Neural progenitor cell (in vitro differentiated cells): ENCODE measurements around the gene ZAR1. TPM values are rescaled to one million over a fixed set of nuclear protein-coding genes. Genes with fewer than 3 reads are reported as not detected.

ENCODE experiments used
- DNase-seq: peaks from one replicate; pipeline ENCODE4 v3.0.0-alpha.2; 2016; ENCODE audit warnings: low spot score
- H2AFZ ChIP-seq: fragments of 200-600 bp; sonication (generic); replicated peaks from 2 replicates; pipeline ENCODE4 v1.6.1; 2016; ENCODE audit warnings: antibody characterized with exemption
- H3F3A ChIP-seq: fragments of 200-600 bp; sonication (generic); 2 replicates; pipeline ENCODE4 v1.6.1; 2016; ENCODE audit warnings: antibody characterized with exemption, low read depth
- H3K27ac ChIP-seq: fragments of 200-600 bp; sonication (generic); 2 replicates; pipeline ENCODE4 v1.5.1; 2016; ENCODE audit warnings: mild to moderate bottlenecking
- H3K27me3 ChIP-seq: fragments of 200-600 bp; sonication (generic); 2 replicates; pipeline ENCODE4 v1.6.1; 2016; ENCODE audit warnings: mild to moderate bottlenecking, moderate library complexity
- H3K36me3 ChIP-seq: fragments of 200-600 bp; sonication (generic); 2 replicates; pipeline ENCODE4 v1.5.1; 2016
- H3K4me1 ChIP-seq: fragments of 200-600 bp; sonication (generic); 2 replicates; pipeline ENCODE4 v1.6.1; 2016; ENCODE audit warnings: mixed run types
- H3K4me2 ChIP-seq: fragments of 200-600 bp; sonication (generic); 2 replicates; pipeline ENCODE4 v1.6.1; 2016
- H3K4me3 ChIP-seq: fragments of 200-600 bp; sonication (generic); 2 replicates; pipeline ENCODE4 v1.5.1; 2016
- H3K79me2 ChIP-seq: fragments of 200-600 bp; sonication (generic); 2 replicates; pipeline ENCODE4 v1.6.1; 2016; ENCODE audit warnings: low read depth
- H3K9ac ChIP-seq: fragments of 200-600 bp; sonication (generic); 2 replicates; pipeline ENCODE4 v1.6.1; 2016
- H3K9me3 ChIP-seq: fragments of 200-600 bp; sonication (generic); 2 replicates; pipeline ENCODE4 v1.5.1; 2016; ENCODE audit warnings: low read depth
- H4K20me1 ChIP-seq: fragments of 200-600 bp; sonication (generic); 2 replicates; pipeline ENCODE4 v1.6.1; 2016; ENCODE audit warnings: low read depth
- H3K27ac Mint-ChIP-seq: 3 replicates; pipeline ENCODE4 v1.8.0; 2021; ENCODE audit warnings: mixed read lengths
- H3K27me3 Mint-ChIP-seq: 2 replicates; pipeline ENCODE4 v1.8.0; 2022; ENCODE audit warnings: low read depth, mild to moderate bottlenecking, inconsistent platforms, moderate library complexity, mixed read lengths; ENCODE audit not compliant: insufficient read depth
- H3K36me3 Mint-ChIP-seq: 3 replicates; pipeline ENCODE4 v1.8.0; 2021; ENCODE audit warnings: mixed read lengths
- H3K4me1 Mint-ChIP-seq: 3 replicates; pipeline ENCODE4 v1.8.0; 2021; ENCODE audit warnings: mixed read lengths
- H3K4me3 Mint-ChIP-seq: 3 replicates; pipeline ENCODE4 v1.8.0; 2021; ENCODE audit warnings: mild to moderate bottlenecking, moderate library complexity, mixed read lengths
- H3K9me3 Mint-ChIP-seq: 3 replicates; pipeline ENCODE4 v1.8.0; 2020; ENCODE audit warnings: mixed read lengths
- EZH2 ChIP-seq: fragments of 200-600 bp; sonication (generic); IDR thresholded peaks from 2 replicates; pipeline ENCODE4 v1.6.1; 2017; ENCODE audit warnings: antibody characterized with exemption, mild to moderate bottlenecking, moderate library complexity
- EZH2phosphoT487 ChIP-seq: fragments of 200-600 bp; sonication (generic); IDR thresholded peaks from 2 replicates; pipeline ENCODE4 v1.6.1; 2017; ENCODE audit warnings: antibody characterized with exemption
- total RNA-seq: library from RNA; depleted of rRNA; stranded (reverse); fragments of >200 nt; gene quantifications from 2 replicates; pipeline ENCODE4 v1.2.3, GENCODE V29; 2015; ENCODE audit warnings: low replicate concordance
- TF ChIP-seq, protein P1 (sequence below): fragments of 200-600 bp; sonication (generic); IDR thresholded peaks from 2 replicates; pipeline ENCODE4 v1.5.1; 2017; ENCODE audit warnings: antibody characterized with exemption, mild to moderate bottlenecking

ZAR1 gene
- total RNA-seq, 1 donor from 2014 or later = not detected

- Histone ChIP-seq H3K27ac (no peak overlapping the region), H3K4me2 (no peak overlapping the region), H4K20me1 (no peaks in the 10 kb centered on the region), H3F3A (no peaks in the 10 kb centered on the region), H3K79me2 (no peaks in the 10 kb centered on the region), H3K9me3 (no peaks in the 10 kb centered on the region), H3K4me3 (no peak overlapping the region), H3K27me3 (no peaks in the 10 kb centered on the region), H2AFZ (no peak overlapping the region), H3K36me3 (no peaks in the 10 kb centered on the region), H3K4me1 (no peaks in the 10 kb centered on the region), H3K9ac (no peak overlapping the region)
- peak overlapping the region; percentile 19 for H3K4me3 Mint-ChIP-seq
- peak overlapping the region; percentile 74 for H3K27ac Mint-ChIP-seq
- TF ChIP-seq EZH2phosphoT487 (no peak), EZH2 (no peak)
- TF ChIP-seq, protein P1, sequence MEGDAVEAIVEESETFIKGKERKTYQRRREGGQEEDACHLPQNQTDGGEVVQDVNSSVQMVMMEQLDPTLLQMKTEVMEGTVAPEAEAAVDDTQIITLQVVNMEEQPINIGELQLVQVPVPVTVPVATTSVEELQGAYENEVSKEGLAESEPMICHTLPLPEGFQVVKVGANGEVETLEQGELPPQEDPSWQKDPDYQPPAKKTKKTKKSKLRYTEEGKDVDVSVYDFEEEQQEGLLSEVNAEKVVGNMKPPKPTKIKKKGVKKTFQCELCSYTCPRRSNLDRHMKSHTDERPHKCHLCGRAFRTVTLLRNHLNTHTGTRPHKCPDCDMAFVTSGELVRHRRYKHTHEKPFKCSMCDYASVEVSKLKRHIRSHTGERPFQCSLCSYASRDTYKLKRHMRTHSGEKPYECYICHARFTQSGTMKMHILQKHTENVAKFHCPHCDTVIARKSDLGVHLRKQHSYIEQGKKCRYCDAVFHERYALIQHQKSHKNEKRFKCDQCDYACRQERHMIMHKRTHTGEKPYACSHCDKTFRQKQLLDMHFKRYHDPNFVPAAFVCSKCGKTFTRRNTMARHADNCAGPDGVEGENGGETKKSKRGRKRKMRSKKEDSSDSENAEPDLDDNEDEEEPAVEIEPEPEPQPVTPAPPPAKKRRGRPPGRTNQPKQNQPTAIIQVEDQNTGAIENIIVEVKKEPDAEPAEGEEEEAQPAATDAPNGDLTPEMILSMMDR = no peak
- H3K4me1 Mint-ChIP-seq = peaks cover 20% of the 10 kb centered on the region
- peaks cover under 1% of the 10 kb centered on the region for H3K27me3 Mint-ChIP-seq
- H3K9me3 Mint-ChIP-seq = peaks cover 2% of the 10 kb centered on the region
- DNase-seq = no peak
- H3K36me3 Mint-ChIP-seq = no peaks in the 10 kb centered on the region
Measured at GRCh38 chr4:48470137-48470536, 19.9 kb upstream of the ZAR1 start.

GRCh38 chr4:48470570-48470969, 19.5 kb upstream of the ZAR1 start:
- Histone ChIP-seq H3K4me2 (no peak overlapping the region), H3K27me3 (no peaks in the 10 kb centered on the region), H4K20me1 (no peaks in the 10 kb centered on the region), H2AFZ (peak overlapping the region; percentile 8), H3K9ac (no peak overlapping the region), H3F3A (no peaks in the 10 kb centered on the region), H3K79me2 (no peaks in the 10 kb centered on the region), H3K27ac (no peak overlapping the region), H3K36me3 (no peaks in the 10 kb centered on the region), H3K4me3 (no peak overlapping the region), H3K9me3 (no peaks in the 10 kb centered on the region), H3K4me1 (no peaks in the 10 kb centered on the region)
- no peak for DNase-seq
- TF ChIP-seq EZH2 = no peak
- TF ChIP-seq, protein P1 = no peak
- no peak for TF ChIP-seq EZH2phosphoT487
- H3K27me3 Mint-ChIP-seq = no peaks in the 10 kb centered on the region
- H3K4me3 Mint-ChIP-seq = peak overlapping the region; percentile 19
- H3K36me3 Mint-ChIP-seq = no peaks in the 10 kb centered on the region
- H3K9me3 Mint-ChIP-seq = peaks cover 2% of the 10 kb centered on the region
- peak overlapping the region; percentile 74 for H3K27ac Mint-ChIP-seq
- H3K4me1 Mint-ChIP-seq = peaks cover 20% of the 10 kb centered on the region

GRCh38 chr4:48472794-48473193, 17.3 kb upstream of the ZAR1 start:
- Mint-ChIP-seq H3K36me3 (no peaks in the 10 kb centered on the region), H3K4me1 (peaks cover 20% of the 10 kb centered on the region), H3K4me3 (no peak overlapping the region), H3K27ac (no peak overlapping the region), H3K27me3 (peaks cover 2% of the 10 kb centered on the region), H3K9me3 (peaks cover 2% of the 10 kb centered on the region)
- Histone ChIP-seq H3K4me1 (no peaks in the 10 kb centered on the region), H3K9me3 (no peaks in the 10 kb centered on the region), H3F3A (no peaks in the 10 kb centered on the region), H2AFZ (no peak overlapping the region), H3K27me3 (no peaks in the 10 kb centered on the region), H4K20me1 (no peaks in the 10 kb centered on the region), H3K4me2 (no peak overlapping the region), H3K27ac (no peak overlapping the region), H3K36me3 (no peaks in the 10 kb centered on the region), H3K79me2 (no peaks in the 10 kb centered on the region), H3K4me3 (no peak overlapping the region), H3K9ac (no peak overlapping the region)
- DNase-seq = no peak
- TF ChIP-seq EZH2 (no peak), EZH2phosphoT487 (no peak)
- TF ChIP-seq, protein P1 = no peak
